Measurements from ENCODE around the gene EVL.

Gene EVL

GRCh38 chr14:100191584-100192249 is 126.5 kb downstream of the EVL start:
- H3K4me3 ChIP-seq (ENCODE audit: low read depth, low read length) = no peak overlapping the region
- TF ChIP-seq CTCF (IDR thresholded peaks at IDR 0.05; ENCODE audit: low read depth, low read length) = no peak

- no peak for TF ChIP-seq CTCF (IDR thresholded peaks at IDR 0.05; ENCODE audit: low read depth, low read length)
- peak overlapping the region; percentile 43 for H3K4me3 ChIP-seq (ENCODE audit: low read depth, low read length)
Measured at GRCh38 chr14:100192250-100192671, 127.0 kb downstream of the EVL start.

- peak; percentile 66 for TF ChIP-seq CTCF (IDR thresholded peaks at IDR 0.05; ENCODE audit: low read depth, low read length)
Measured at GRCh38 chr14:100192672-100193416, 127.6 kb downstream of the EVL start.

More at GRCh38 chr14:100192672-100193416, 127.6 kb downstream of the EVL start:
- H3K4me3 ChIP-seq (ENCODE audit: low read depth, low read length) = peak overlapping the region; percentile 55
